Panc1 (cell line): ENCODE data around the gene PRSS27. TPM values are rescaled to one million over a fixed set of nuclear protein-coding genes. Genes with fewer than 3 reads are reported as not detected.
"Not testable (repeated sequence)": the region's sequence is repeated elsewhere in the genome, so short reads cannot be mapped to it uniquely, and the experiment has no call there.

Experiments
- ATAC-seq: fragments of 200-7000 bp; cut with Tn5 transposase; 2 replicates; pipeline ENCODE4 v1.9.1; 2020; ENCODE audit warnings: mild to moderate bottlenecking, moderate library complexity
- BruUV-seq: library from RNA; stranded (reverse); fragments of 400-500 nt; replicated peaks from 2 replicates; lab custom pipeline; 2021; lab: Mats Ljungman, UMichigan
- CTCF ChIA-PET: fragments of 300-600 bp; sonication (Branson Sonifier 250); formaldehyde crosslinking; loops from one replicate; lab custom pipeline; 2022; ENCODE audit warnings: antibody characterized with exemption; lab: Charles Lee
- POLR2A ChIA-PET: fragments of 300-600 bp; sonication (Branson Sonifier 250); formaldehyde crosslinking; loops from one replicate; lab custom pipeline; 2022; ENCODE audit warnings: antibody characterized with exemption; lab: Charles Lee
- DNase-seq: peaks from one replicate; pipeline ENCODE4 v3.0.0-alpha.2; 2010; ENCODE audit warnings: low read depth, low spot score
- H3K27ac ChIP-seq: 2 replicates; pipeline ENCODE4 v1.5.1; 2011; ENCODE audit warnings: mild to moderate bottlenecking, low read length, inconsistent platforms
- H3K27me3 ChIP-seq: fragments of 200-500 bp; sonication (Bioruptor generic); 2 replicates; pipeline ENCODE4 v1.6.0; 2014; ENCODE audit warnings: low read length, inconsistent platforms; ENCODE audit not compliant: control insufficient read depth, insufficient read depth
- H3K36me3 ChIP-seq: fragments of 200-500 bp; sonication (Bioruptor generic); 2 replicates; pipeline ENCODE4 v1.5.1; 2014; ENCODE audit warnings: inconsistent platforms, mild to moderate bottlenecking, low read length, moderate library complexity; ENCODE audit not compliant: control insufficient read depth, insufficient read depth
- H3K4me1 ChIP-seq: 2 replicates; pipeline ENCODE4 v1.5.1; 2011; ENCODE audit warnings: inconsistent platforms, mild to moderate bottlenecking, low read length, moderate library complexity; ENCODE audit not compliant: control insufficient read depth, insufficient read depth
- H3K4me3 ChIP-seq, 2 experiments: 2 replicates each; pipeline ENCODE4 v1.5.1; 2011 to 2012; ENCODE audit warnings: low read depth in 2 of 2, low read length in 2 of 2, mild to moderate bottlenecking in 2 of 2, inconsistent platforms in 1 of 2, moderate library complexity in 1 of 2
- H3K9me3 ChIP-seq: fragments of 200-500 bp; sonication (Bioruptor generic); 2 replicates; pipeline ENCODE4 v1.5.1; 2014; ENCODE audit warnings: low read depth, mild to moderate bottlenecking, inconsistent platforms, low read length, moderate library complexity; ENCODE audit not compliant: control insufficient read depth, insufficient read depth
- POLR2AphosphoS5 ChIP-seq: IDR thresholded peaks from 2 replicates; pipeline ENCODE4 v1.6.1; 2012; ENCODE audit warnings: mild to moderate bottlenecking, low read depth, low read length, moderate library complexity
- SIN3A ChIP-seq: IDR thresholded peaks from 2 replicates; pipeline ENCODE4 v1.6.1; 2012; ENCODE audit warnings: low read depth, mild to moderate bottlenecking, low read length, moderate library complexity, borderline replicate concordance; ENCODE audit not compliant: insufficient read depth
- TCF7L2 ChIP-seq: IDR thresholded peaks from 2 replicates; pipeline ENCODE4 v1.6.1; 2011; ENCODE audit warnings: mild to moderate bottlenecking, low read depth, low read length, inconsistent platforms
- in situ Hi-C: cut with HindIII; loops from 2 replicates; pipeline ENCODE4 v1.10.0; 2016; ENCODE audit warnings: low sequenced_read_pairs, low pct_unique_long_range_greater_than_20kb
- intact Hi-C: fragments of 100-400 bp; cut with micrococcal nuclease; formaldehyde crosslinking; loops from one replicate; pipeline ENCODE4 v1.10.0; 2022; ENCODE audit not compliant: unreplicated experiment
- total RNA-seq: library from RNA; stranded (reverse); gene quantifications from one replicate; pipeline ENCODE4 v1.2.1, GENCODE V29; 2021; ENCODE audit not compliant: unreplicated experiment
- TF ChIP-seq, protein P1 (sequence below), 2 experiments: IDR thresholded peaks; 2 replicates each; pipeline ENCODE4 v1.6.1; 2011 to 2012; ENCODE audit warnings: low read depth in 2 of 2, control low read depth in 1 of 2, low read length in 1 of 2, mild to moderate bottlenecking in 1 of 2, moderate library complexity in 1 of 2; ENCODE audit not compliant: insufficient read depth in 1 of 2
- TF ChIP-seq, protein P2 (sequence below): fragments of 450-650 bp; IDR thresholded peaks from 2 replicates; pipeline ENCODE4 v1.5.1; 2017; ENCODE audit warnings: mild to moderate bottlenecking

The PRSS27 gene
- total RNA-seq, 1 experiment from 2014 or later = 3.3 TPM

DNA sequence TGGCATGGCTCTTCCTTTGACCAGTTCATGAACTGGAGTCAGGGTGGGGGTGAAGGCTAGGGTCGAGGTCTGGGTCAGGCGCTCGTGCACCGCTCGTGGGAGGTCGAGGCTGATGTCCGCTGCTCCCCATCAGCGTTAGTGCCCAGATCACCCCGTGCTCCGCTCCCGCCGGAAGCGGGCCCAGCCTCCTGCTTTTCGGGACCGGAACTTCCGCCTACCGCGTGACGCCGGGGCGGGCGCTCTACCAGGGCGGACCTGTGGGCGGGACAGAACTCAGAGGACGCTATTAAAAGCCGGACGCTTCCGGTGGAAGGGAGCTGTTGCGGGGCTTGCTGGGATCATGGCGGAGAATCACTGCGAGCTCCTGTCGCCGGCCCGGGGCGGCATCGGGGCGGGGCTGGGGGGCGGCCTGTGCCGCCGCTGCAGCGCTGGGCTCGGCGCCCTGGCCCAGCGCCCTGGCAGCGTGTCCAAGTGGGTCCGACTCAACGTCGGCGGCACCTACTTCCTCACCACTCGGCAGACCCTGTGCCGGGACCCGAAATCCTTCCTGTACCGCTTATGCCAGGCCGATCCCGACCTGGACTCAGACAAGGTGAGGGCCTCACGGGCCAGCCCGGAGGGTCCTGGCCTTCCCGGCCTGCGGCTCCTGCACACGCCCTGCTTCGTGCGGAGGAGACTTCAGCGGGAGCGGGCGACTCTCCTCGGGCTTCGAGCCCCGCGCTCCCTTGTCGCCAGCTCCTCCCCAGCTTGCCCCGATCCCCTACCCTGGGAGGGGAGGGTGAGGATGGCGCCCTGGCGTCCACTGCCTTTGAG, 37.6 kb downstream of the PRSS27 start, which contains the start of gene KCTD5:
Gene KCTD5 (plus strand): TSS at position 315 of the 813 bp plus-strand sequence. CDS start 26 bp downstream, at position 341.
- H3K4me3 ChIP-seq = peak within 1 kb of the TSS; percentile 72 to 98
- in situ Hi-C loops (no loop called here), intact Hi-C loops (no loop called here)
- H3K9me3 ChIP-seq = no peaks in the 10 kb centered on the region
- ChIA-PET CTCF (no interaction called here), POLR2A (interaction anchor here (0.6 kb wide), 2 partner anchors 154 to 417 kb away, joined by 5 to 8 read pairs; no protein-coding TSS in a partner anchor)
- peaks cover 12% of the 10 kb centered on the region for H3K4me1 ChIP-seq
- TF ChIP-seq, protein P1, sequence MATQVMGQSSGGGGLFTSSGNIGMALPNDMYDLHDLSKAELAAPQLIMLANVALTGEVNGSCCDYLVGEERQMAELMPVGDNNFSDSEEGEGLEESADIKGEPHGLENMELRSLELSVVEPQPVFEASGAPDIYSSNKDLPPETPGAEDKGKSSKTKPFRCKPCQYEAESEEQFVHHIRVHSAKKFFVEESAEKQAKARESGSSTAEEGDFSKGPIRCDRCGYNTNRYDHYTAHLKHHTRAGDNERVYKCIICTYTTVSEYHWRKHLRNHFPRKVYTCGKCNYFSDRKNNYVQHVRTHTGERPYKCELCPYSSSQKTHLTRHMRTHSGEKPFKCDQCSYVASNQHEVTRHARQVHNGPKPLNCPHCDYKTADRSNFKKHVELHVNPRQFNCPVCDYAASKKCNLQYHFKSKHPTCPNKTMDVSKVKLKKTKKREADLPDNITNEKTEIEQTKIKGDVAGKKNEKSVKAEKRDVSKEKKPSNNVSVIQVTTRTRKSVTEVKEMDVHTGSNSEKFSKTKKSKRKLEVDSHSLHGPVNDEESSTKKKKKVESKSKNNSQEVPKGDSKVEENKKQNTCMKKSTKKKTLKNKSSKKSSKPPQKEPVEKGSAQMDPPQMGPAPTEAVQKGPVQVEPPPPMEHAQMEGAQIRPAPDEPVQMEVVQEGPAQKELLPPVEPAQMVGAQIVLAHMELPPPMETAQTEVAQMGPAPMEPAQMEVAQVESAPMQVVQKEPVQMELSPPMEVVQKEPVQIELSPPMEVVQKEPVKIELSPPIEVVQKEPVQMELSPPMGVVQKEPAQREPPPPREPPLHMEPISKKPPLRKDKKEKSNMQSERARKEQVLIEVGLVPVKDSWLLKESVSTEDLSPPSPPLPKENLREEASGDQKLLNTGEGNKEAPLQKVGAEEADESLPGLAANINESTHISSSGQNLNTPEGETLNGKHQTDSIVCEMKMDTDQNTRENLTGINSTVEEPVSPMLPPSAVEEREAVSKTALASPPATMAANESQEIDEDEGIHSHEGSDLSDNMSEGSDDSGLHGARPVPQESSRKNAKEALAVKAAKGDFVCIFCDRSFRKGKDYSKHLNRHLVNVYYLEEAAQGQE (IDR thresholded peaks at IDR 0.05; ENCODE audit: insufficient read depth in 1 of 2, low read depth in 2 of 2, low read length in 1 of 2) = no peak; a peak in 1 of 4 replicates
- TF ChIP-seq TCF7L2 (no peak; the same call in 1 of the 2 replicates), SIN3A (peak; percentile 96; the same call in 1 of the 2 replicates), POLR2AphosphoS5 (peak; percentile 98)
- TF ChIP-seq, protein P2, sequence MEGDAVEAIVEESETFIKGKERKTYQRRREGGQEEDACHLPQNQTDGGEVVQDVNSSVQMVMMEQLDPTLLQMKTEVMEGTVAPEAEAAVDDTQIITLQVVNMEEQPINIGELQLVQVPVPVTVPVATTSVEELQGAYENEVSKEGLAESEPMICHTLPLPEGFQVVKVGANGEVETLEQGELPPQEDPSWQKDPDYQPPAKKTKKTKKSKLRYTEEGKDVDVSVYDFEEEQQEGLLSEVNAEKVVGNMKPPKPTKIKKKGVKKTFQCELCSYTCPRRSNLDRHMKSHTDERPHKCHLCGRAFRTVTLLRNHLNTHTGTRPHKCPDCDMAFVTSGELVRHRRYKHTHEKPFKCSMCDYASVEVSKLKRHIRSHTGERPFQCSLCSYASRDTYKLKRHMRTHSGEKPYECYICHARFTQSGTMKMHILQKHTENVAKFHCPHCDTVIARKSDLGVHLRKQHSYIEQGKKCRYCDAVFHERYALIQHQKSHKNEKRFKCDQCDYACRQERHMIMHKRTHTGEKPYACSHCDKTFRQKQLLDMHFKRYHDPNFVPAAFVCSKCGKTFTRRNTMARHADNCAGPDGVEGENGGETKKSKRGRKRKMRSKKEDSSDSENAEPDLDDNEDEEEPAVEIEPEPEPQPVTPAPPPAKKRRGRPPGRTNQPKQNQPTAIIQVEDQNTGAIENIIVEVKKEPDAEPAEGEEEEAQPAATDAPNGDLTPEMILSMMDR = no peak
- H3K27ac ChIP-seq = peak within 1 kb of the TSS; percentile 93
- BruUV-seq = no TSS peak
- peaks cover 6% of the 10 kb centered on the region; the same call in 1 of the 2 replicates for H3K36me3 ChIP-seq
- DNase-seq = peak; percentile 74
- H3K27me3 ChIP-seq = no peaks in the 10 kb centered on the region
- peak; percentile 93 for ATAC-seq

GRCh38 chr16:2680360-2680759, 39.7 kb downstream of the PRSS27 start:
- DNase-seq, H3K27ac ChIP-seq, CTCF ChIA-PET, H3K27me3 ChIP-seq, POLR2A ChIA-PET, intact Hi-C loops, H3K9me3 ChIP-seq, ATAC-seq, H3K36me3 ChIP-seq, in situ Hi-C loops, BruUV-seq, H3K4me3 ChIP-seq, H3K4me1 ChIP-seq: not testable (repeated sequence)

DNA sequence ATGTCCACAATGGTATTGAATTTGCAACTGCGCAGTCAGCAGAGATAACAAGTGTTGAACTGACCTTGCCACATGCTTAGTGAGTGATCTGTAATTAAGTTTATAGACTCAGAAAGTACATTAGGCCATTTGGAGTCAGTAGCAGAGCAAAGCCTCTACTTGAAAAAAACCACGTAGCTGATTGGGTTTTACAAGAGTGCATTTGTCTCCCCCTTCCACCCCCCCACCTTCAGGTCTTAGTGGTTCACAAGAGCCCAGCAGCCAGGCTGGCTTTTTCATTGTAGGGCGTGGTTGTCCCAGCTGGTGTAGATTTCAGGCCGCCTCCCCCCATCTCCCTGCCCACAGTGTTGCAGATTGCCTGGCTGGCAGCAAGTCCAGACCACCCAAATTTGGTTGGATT, 40.1 kb downstream of the PRSS27 start:
- BruUV-seq, in situ Hi-C loops, H3K4me3 ChIP-seq, H3K27me3 ChIP-seq, H3K27ac ChIP-seq, H3K36me3 ChIP-seq, POLR2A ChIA-PET, H3K4me1 ChIP-seq, CTCF ChIA-PET, ATAC-seq, H3K9me3 ChIP-seq, DNase-seq, intact Hi-C loops: not testable (repeated sequence)

DNA sequence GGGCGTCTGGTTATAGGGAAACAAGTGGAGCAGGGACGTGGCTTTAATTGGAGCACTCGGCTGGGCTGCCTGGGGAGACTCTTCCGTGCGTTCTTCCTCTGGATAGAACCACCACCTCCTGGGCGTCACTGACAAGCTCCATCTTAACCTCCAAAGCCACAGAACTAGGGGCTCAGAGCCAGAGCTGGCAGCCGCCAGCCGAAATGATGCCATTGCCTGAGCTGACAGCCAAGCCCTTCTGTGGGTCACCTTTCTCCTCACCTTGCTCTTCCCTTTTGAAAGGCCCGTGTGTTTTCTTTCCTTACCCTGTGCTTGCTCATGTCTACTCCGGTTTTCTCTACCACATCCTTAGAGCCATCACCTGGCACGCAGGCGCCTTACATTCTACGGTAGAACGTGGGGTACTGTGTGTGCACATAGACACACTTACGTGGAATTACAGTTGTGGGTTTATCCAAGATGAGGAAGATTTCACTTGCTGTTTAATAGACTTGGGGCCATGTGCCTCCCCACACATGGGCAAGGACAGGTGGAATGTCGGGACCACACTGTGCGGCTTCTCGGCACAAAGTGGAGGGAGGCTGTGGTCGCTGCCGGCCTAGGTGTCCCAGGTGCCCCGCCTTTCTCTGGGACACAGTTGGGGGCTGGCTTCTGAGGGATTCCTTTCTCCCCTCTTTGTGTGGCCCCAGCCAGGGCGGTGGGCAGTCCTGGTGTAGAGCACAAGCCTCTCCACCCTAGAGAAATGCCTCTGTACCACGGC, 41.6 kb downstream of the PRSS27 start:
- in situ Hi-C loops, H3K4me1 ChIP-seq: not testable (repeated sequence)

More for the DNA sequence above, 41.6 kb downstream of the PRSS27 start:
- H3K36me3 ChIP-seq, DNase-seq, ATAC-seq, CTCF ChIA-PET, H3K9me3 ChIP-seq, intact Hi-C loops, POLR2A ChIA-PET, H3K27me3 ChIP-seq, H3K4me3 ChIP-seq, H3K27ac ChIP-seq, BruUV-seq: not testable (repeated sequence)
